Tibial nerve (tissue), 3 donors: ENCODE results near the gene SNAPC1.

ENCODE experiments used
- POLR2A ChIP-seq, 2 donors: fragments of 450-650 bp; IDR thresholded peaks; one replicate each; pipeline ENCODE4 v1.6.1; 2017; ENCODE audit warnings: antibody characterized with exemption in 2 of 2, mild to moderate bottlenecking in 2 of 2, moderate library complexity in 2 of 2
- TF ChIP-seq, protein P1 (sequence below), 5 experiments: fragments of 200-600 bp in 3 of 5; fragments of 450-650 bp in 2 of 5; sonication (generic) in 3 of 5; IDR thresholded peaks; one replicate each; pipeline ENCODE4 v1.5.1; 2016 to 2019; ENCODE audit warnings: antibody characterized with exemption in 5 of 5, mild to moderate bottlenecking in 3 of 5, moderate library complexity in 2 of 5

DNA sequence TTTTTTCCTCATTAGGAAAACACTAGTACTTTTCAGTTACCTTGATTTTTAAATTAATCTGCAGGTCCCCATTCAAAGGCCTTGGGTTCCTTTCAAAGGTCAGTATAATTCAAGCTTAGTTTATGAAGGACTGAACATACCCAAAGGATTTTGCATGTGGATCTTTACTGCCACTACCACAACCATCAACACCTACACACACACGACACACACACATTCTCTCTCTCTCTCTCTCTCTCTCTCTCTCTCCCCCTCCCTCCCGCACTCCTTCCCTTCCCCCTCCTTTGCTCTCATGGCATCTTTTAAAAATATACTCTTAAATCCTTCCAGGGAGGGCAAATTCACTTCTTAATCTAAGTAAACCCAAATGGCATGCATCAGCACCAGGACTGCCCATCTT, 38.1 kb upstream of the SNAPC1 start:
- TF ChIP-seq POLR2A (IDR thresholded peaks at IDR 0.05) = no peak
- TF ChIP-seq, protein P1, sequence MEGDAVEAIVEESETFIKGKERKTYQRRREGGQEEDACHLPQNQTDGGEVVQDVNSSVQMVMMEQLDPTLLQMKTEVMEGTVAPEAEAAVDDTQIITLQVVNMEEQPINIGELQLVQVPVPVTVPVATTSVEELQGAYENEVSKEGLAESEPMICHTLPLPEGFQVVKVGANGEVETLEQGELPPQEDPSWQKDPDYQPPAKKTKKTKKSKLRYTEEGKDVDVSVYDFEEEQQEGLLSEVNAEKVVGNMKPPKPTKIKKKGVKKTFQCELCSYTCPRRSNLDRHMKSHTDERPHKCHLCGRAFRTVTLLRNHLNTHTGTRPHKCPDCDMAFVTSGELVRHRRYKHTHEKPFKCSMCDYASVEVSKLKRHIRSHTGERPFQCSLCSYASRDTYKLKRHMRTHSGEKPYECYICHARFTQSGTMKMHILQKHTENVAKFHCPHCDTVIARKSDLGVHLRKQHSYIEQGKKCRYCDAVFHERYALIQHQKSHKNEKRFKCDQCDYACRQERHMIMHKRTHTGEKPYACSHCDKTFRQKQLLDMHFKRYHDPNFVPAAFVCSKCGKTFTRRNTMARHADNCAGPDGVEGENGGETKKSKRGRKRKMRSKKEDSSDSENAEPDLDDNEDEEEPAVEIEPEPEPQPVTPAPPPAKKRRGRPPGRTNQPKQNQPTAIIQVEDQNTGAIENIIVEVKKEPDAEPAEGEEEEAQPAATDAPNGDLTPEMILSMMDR (IDR thresholded peaks at IDR 0.05) = no peak
